SK-N-SH (cell line): ENCODE data around the gene ERBB2. TPM values are rescaled to one million over a fixed set of nuclear protein-coding genes. Genes with fewer than 3 reads are reported as not detected.

Source experiments
- CTCF ChIA-PET: fragments of 300-600, 350-600 bp; formaldehyde crosslinking; extraction: SDS; loops from one replicate; lab custom pipeline; 2021; lab: Yijun Ruan, JAX
- POLR2A ChIA-PET: fragments of 350-600 bp; sonication (Branson Sonifier 250); formaldehyde crosslinking; extraction: SDS; loops from one replicate; lab custom pipeline; 2020; ENCODE audit warnings: antibody characterized with exemption, inconsistent platforms; lab: Yijun Ruan, JAX
- DNase-seq: peaks from one replicate; pipeline ENCODE4 v3.0.0; 2012
- H2AFZ ChIP-seq: fragments of 200-600 bp; sonication (generic); 2 replicates; pipeline ENCODE4 v1.8.1; 2016; ENCODE audit warnings: antibody characterized with exemption, mild to moderate bottlenecking, low read depth
- H3F3A ChIP-seq: fragments of 200-600 bp; sonication (generic); replicated peaks from 2 replicates; pipeline ENCODE3; 2016; ENCODE audit warnings: antibody characterized with exemption, mild to moderate bottlenecking; ENCODE audit not compliant: insufficient read depth
- H3K27ac ChIP-seq, 2 experiments: fragments of 200-500 bp in 1 of 2; fragments of 200-600 bp in 1 of 2; sonication (Bioruptor generic) in 1 of 2; sonication (generic), shearing (Covaris generic) in 1 of 2; 2 replicates each; pipeline versions ENCODE4 v1.5.1 to v1.6.1; 2014 to 2016; ENCODE audit warnings: low read depth in 2 of 2, inconsistent platforms in 1 of 2, low read length in 1 of 2, mild to moderate bottlenecking in 1 of 2, mixed read lengths in 1 of 2
- H3K27me3 ChIP-seq: fragments of 200-600 bp; sonication (generic), shearing (Covaris generic); 2 replicates; pipeline ENCODE4 v1.6.1; 2016; ENCODE audit warnings: mixed run types; ENCODE audit not compliant: insufficient read depth
- H3K36me3 ChIP-seq, 2 experiments: fragments of 200-500 bp in 1 of 2; fragments of 200-600 bp in 1 of 2; sonication (Bioruptor generic) in 1 of 2; sonication (generic) in 1 of 2; replicated peaks in 1 of 2; 2 replicates each; pipeline versions ENCODE3 to v1.5.1; 2014 to 2016; ENCODE audit warnings: low read length in 1 of 2, mild to moderate bottlenecking in 1 of 2; ENCODE audit not compliant: insufficient read depth in 2 of 2, control insufficient read depth in 1 of 2
- H3K4me1 ChIP-seq, 2 experiments: fragments of 200-500 bp in 1 of 2; fragments of 200-600 bp in 1 of 2; sonication (Bioruptor generic) in 1 of 2; sonication (generic), shearing (Covaris generic) in 1 of 2; 2 replicates each; pipeline versions ENCODE4 v1.5.1 to v1.6.1; 2014 to 2016; ENCODE audit warnings: low read depth in 1 of 2, low read length in 1 of 2, mixed run types in 1 of 2; ENCODE audit not compliant: insufficient read depth in 2 of 2, control insufficient read depth in 1 of 2
- H3K4me2 ChIP-seq: fragments of 200-600 bp; sonication (generic), shearing (Covaris generic); 2 replicates; pipeline ENCODE4 v1.6.1; 2017; ENCODE audit warnings: mixed run types
- H3K4me3 ChIP-seq, 2 experiments: fragments of 200-500 bp in 1 of 2; fragments of 200-600 bp in 1 of 2; sonication (Bioruptor generic) in 1 of 2; sonication (generic), shearing (Covaris generic) in 1 of 2; 2 replicates each; pipeline versions ENCODE4 v1.5.1 to v1.8.1; 2014 to 2016; ENCODE audit warnings: low read depth in 2 of 2, inconsistent platforms in 1 of 2, low read length in 1 of 2, mild to moderate bottlenecking in 1 of 2, mixed read lengths in 1 of 2, moderate library complexity in 1 of 2
- H3K79me2 ChIP-seq: fragments of 200-600 bp; sonication (generic); 2 replicates; pipeline ENCODE4 v1.8.1; 2017; ENCODE audit warnings: mild to moderate bottlenecking; ENCODE audit not compliant: insufficient read depth
- H3K9ac ChIP-seq: fragments of 200-600 bp; sonication (generic); 2 replicates; pipeline ENCODE4 v1.6.1; 2017; ENCODE audit warnings: mixed run types
- H3K9me2 ChIP-seq: fragments of 200-600 bp; sonication (generic); 2 replicates; pipeline ENCODE4 v1.6.1; 2017; ENCODE audit warnings: mixed run types
- H3K9me3 ChIP-seq: fragments of 200-600 bp; sonication (generic); 2 replicates; pipeline ENCODE4 v1.6.1; 2017; ENCODE audit warnings: mixed run types, mild to moderate bottlenecking, moderate library complexity
- H4K20me1 ChIP-seq: fragments of 200-600 bp; sonication (generic); 2 replicates; pipeline ENCODE4 v1.6.1; 2017; ENCODE audit warnings: mild to moderate bottlenecking, mixed run types; ENCODE audit not compliant: insufficient read depth
- EP300 ChIP-seq, 2 experiments: IDR thresholded peaks; 2 replicates each; pipeline versions ENCODE4 v1.4.0 to v1.6.1; 2012; ENCODE audit warnings: borderline replicate concordance in 1 of 2, low read depth in 1 of 2, low read length in 1 of 2
- EZH2phosphoT487 ChIP-seq: fragments of 200-600 bp; sonication (generic); IDR thresholded peaks from 2 replicates; pipeline ENCODE4 v1.6.1; 2017; ENCODE audit warnings: low read depth, mixed run types, mild to moderate bottlenecking, antibody characterized with exemption, moderate library complexity, borderline replicate concordance
- NFIC ChIP-seq: IDR thresholded peaks from 2 replicates; pipeline ENCODE4 v1.4.0; 2012; ENCODE audit warnings: borderline replicate concordance
- RCOR1 ChIP-seq: fragments of 150-350 bp; IDR thresholded peaks from 2 replicates; pipeline ENCODE4 v1.6.1; 2017; ENCODE audit warnings: antibody characterized with exemption, low read length
- RFX5 ChIP-seq: IDR thresholded peaks from 2 replicates; pipeline ENCODE4 v1.6.1; 2012; ENCODE audit warnings: mild to moderate bottlenecking, improper control_type of control experiment, low read length
- polyA plus RNA-seq, 3 experiments: library from polyadenylated mRNA; depleted of rRNA; stranded (reverse); fragments of >200 nt; gene quantifications; 2 replicates each; pipeline ENCODE4 v1.2.3, GENCODE V29; 2012
- TF ChIP-seq, protein P1 (sequence below): fragments of 200-600 bp; sonication (generic); IDR thresholded peaks from 2 replicates; pipeline ENCODE4 v1.6.1; 2017; ENCODE audit warnings: antibody characterized with exemption, mild to moderate bottlenecking, moderate library complexity
- TF ChIP-seq, protein P2 (sequence below): IDR thresholded peaks from 2 replicates; pipeline ENCODE4; 2012
- TF ChIP-seq, protein P3 (sequence below): IDR thresholded peaks from 2 replicates; pipeline ENCODE4 v1.6.1; 2012; ENCODE audit warnings: mild to moderate bottlenecking, low read depth, low read length, moderate library complexity
- TF ChIP-seq, protein P4 (sequence below): IDR thresholded peaks from 2 replicates; pipeline ENCODE4 v1.4.0; 2012; ENCODE audit warnings: low read depth, borderline replicate concordance
- TF ChIP-seq, protein P5 (sequence below): fragments of 150-350 bp; IDR thresholded peaks from 2 replicates; pipeline ENCODE4 v1.6.1; 2017; ENCODE audit warnings: antibody characterized with exemption, low read length, low read depth, borderline replicate concordance

The ERBB2 gene
- polyA plus RNA-seq, 1 of the 3 experiments (the other 2 are of a cell fraction): 1.9 TPM

DNA sequence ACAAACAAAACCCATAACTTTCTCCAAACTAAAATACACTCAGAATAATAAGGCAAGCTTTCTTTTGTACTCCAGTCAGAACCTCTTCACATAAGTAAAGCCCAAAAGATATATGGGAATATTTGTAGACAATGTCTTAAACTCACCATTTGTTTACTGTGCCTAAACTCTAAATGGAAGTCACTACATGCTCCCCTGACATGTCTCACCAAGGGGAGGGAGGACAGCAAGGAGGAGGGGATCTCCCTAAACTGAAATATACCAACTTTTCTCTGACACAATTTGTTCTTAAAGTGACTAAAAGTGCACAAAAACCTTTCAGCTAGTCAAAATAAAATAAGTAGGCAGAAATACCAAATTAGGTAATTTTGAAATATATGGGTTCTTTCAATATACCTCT is 76.4 kb downstream of the ERBB2 start:
- H3K27me3 ChIP-seq: peaks cover 92% of the 10 kb centered on the region
- no peaks in the 10 kb centered on the region for H3K9me2 ChIP-seq
- H3F3A ChIP-seq: no peaks in the 10 kb centered on the region
- no peaks in the 10 kb centered on the region for H3K4me1 ChIP-seq
- no peak for DNase-seq
- H3K4me3 ChIP-seq: no peak overlapping the region
- ChIA-PET POLR2A (no interaction called here), CTCF (interaction anchor here (1.0 to 1.6 kb wide), 3 partner anchors 9 to 156 kb away, joined by 3 to 4 read pairs (median 3); no protein-coding TSS in a partner anchor)
- H3K27ac ChIP-seq: no peak overlapping the region
- H3K79me2 ChIP-seq: no peaks in the 10 kb centered on the region
- no peak overlapping the region; the same call in 1 of the 2 replicates for H2AFZ ChIP-seq
- H3K9me3 ChIP-seq: no peaks in the 10 kb centered on the region
- H4K20me1 ChIP-seq: no peaks in the 10 kb centered on the region
- H3K4me2 ChIP-seq: no peak overlapping the region
- TF ChIP-seq, protein P1, sequence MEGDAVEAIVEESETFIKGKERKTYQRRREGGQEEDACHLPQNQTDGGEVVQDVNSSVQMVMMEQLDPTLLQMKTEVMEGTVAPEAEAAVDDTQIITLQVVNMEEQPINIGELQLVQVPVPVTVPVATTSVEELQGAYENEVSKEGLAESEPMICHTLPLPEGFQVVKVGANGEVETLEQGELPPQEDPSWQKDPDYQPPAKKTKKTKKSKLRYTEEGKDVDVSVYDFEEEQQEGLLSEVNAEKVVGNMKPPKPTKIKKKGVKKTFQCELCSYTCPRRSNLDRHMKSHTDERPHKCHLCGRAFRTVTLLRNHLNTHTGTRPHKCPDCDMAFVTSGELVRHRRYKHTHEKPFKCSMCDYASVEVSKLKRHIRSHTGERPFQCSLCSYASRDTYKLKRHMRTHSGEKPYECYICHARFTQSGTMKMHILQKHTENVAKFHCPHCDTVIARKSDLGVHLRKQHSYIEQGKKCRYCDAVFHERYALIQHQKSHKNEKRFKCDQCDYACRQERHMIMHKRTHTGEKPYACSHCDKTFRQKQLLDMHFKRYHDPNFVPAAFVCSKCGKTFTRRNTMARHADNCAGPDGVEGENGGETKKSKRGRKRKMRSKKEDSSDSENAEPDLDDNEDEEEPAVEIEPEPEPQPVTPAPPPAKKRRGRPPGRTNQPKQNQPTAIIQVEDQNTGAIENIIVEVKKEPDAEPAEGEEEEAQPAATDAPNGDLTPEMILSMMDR: no peak
- TF ChIP-seq, protein P2, sequence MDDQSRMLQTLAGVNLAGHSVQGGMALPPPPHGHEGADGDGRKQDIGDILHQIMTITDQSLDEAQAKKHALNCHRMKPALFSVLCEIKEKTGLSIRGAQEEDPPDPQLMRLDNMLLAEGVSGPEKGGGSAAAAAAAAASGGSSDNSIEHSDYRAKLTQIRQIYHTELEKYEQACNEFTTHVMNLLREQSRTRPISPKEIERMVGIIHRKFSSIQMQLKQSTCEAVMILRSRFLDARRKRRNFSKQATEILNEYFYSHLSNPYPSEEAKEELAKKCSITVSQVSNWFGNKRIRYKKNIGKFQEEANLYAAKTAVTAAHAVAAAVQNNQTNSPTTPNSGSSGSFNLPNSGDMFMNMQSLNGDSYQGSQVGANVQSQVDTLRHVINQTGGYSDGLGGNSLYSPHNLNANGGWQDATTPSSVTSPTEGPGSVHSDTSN: no peak
- TF ChIP-seq, protein P3, sequence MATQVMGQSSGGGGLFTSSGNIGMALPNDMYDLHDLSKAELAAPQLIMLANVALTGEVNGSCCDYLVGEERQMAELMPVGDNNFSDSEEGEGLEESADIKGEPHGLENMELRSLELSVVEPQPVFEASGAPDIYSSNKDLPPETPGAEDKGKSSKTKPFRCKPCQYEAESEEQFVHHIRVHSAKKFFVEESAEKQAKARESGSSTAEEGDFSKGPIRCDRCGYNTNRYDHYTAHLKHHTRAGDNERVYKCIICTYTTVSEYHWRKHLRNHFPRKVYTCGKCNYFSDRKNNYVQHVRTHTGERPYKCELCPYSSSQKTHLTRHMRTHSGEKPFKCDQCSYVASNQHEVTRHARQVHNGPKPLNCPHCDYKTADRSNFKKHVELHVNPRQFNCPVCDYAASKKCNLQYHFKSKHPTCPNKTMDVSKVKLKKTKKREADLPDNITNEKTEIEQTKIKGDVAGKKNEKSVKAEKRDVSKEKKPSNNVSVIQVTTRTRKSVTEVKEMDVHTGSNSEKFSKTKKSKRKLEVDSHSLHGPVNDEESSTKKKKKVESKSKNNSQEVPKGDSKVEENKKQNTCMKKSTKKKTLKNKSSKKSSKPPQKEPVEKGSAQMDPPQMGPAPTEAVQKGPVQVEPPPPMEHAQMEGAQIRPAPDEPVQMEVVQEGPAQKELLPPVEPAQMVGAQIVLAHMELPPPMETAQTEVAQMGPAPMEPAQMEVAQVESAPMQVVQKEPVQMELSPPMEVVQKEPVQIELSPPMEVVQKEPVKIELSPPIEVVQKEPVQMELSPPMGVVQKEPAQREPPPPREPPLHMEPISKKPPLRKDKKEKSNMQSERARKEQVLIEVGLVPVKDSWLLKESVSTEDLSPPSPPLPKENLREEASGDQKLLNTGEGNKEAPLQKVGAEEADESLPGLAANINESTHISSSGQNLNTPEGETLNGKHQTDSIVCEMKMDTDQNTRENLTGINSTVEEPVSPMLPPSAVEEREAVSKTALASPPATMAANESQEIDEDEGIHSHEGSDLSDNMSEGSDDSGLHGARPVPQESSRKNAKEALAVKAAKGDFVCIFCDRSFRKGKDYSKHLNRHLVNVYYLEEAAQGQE: no peak
- TF ChIP-seq, protein P4, sequence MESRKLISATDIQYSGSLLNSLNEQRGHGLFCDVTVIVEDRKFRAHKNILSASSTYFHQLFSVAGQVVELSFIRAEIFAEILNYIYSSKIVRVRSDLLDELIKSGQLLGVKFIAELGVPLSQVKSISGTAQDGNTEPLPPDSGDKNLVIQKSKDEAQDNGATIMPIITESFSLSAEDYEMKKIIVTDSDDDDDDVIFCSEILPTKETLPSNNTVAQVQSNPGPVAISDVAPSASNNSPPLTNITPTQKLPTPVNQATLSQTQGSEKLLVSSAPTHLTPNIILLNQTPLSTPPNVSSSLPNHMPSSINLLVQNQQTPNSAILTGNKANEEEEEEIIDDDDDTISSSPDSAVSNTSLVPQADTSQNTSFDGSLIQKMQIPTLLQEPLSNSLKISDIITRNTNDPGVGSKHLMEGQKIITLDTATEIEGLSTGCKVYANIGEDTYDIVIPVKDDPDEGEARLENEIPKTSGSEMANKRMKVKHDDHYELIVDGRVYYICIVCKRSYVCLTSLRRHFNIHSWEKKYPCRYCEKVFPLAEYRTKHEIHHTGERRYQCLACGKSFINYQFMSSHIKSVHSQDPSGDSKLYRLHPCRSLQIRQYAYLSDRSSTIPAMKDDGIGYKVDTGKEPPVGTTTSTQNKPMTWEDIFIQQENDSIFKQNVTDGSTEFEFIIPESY: no peak
- TF ChIP-seq NFIC (no peak), RCOR1 (no peak), RFX5 (no peak), EZH2phosphoT487 (no peak), EP300 (IDR thresholded peaks at IDR 0.05; ENCODE audit: borderline replicate concordance in 1 of 2, low read depth in 1 of 2, low read length in 1 of 2) (no peak)
- TF ChIP-seq, protein P5, sequence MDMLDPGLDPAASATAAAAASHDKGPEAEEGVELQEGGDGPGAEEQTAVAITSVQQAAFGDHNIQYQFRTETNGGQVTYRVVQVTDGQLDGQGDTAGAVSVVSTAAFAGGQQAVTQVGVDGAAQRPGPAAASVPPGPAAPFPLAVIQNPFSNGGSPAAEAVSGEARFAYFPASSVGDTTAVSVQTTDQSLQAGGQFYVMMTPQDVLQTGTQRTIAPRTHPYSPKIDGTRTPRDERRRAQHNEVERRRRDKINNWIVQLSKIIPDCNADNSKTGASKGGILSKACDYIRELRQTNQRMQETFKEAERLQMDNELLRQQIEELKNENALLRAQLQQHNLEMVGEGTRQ: no peak
- H3K9ac ChIP-seq: no peak overlapping the region
- H3K36me3 ChIP-seq: no peaks in the 10 kb centered on the region
